Ammon's horn (tissue), 1 donor: ENCODE measurements around the gene TM6SF1.

Experiments used
- DNase-seq: peaks from one replicate; pipeline ENCODE4 v3.0.0-alpha.2; 2016; ENCODE audit warnings: low spot score

TM6SF1 gene

GRCh38 chr15:83174891-83175290 lies 67.4 kb downstream of the TM6SF1 start:
- DNase-seq: no peak

GRCh38 chr15:83178390-83178789 lies 70.9 kb downstream of the TM6SF1 start:
- no peak for DNase-seq

- DNase-seq: no peak
Observed at GRCh38 chr15:83178869-83179325, 71.5 kb downstream of the TM6SF1 start.

GRCh38 chr15:83185561-83185960 lies 78.1 kb downstream of the TM6SF1 start:
- no peak for DNase-seq
